Left lung (tissue), 10 donors: ENCODE data around the gene LDAH. TPM values are rescaled to one million over a fixed set of nuclear protein-coding genes. Genes with fewer than 3 reads are reported as not detected.
A peak's percentile ranks its signal among the peaks of the same experiment; 100 is the strongest.

Experiments
- ATAC-seq: fragments of 200-7000 bp; cut with Tn5 transposase; one replicate; pipeline ENCODE4 v1.9.1; 2020; ENCODE audit warnings: moderate library complexity
- DNase-seq, 4 donors: peaks; one replicate each; pipeline ENCODE4 v3.0.0-alpha.2; 2013 to 2020
- H3K27ac ChIP-seq, 2 donors: fragments of 200-600 bp; sonication (generic) in 1 of 2; one replicate each; pipeline versions ENCODE4 v1.5.0 to v1.8.0; 2020 to 2021
- H3K27me3 ChIP-seq, 2 donors: fragments of 200-600 bp; sonication (generic) in 1 of 2; one replicate each; pipeline versions ENCODE4 v1.5.0 to v1.8.0; 2020 to 2021
- H3K36me3 ChIP-seq, 2 donors: fragments of 200-600 bp; sonication (generic) in 1 of 2; one replicate each; pipeline versions ENCODE4 v1.5.0 to v1.8.0; 2020 to 2021
- H3K4me1 ChIP-seq, 2 donors: fragments of 200-600 bp; one replicate each; pipeline ENCODE4 v1.8.0; 2021
- H3K4me3 ChIP-seq, 2 donors: fragments of 200-600 bp; sonication (generic) in 1 of 2; one replicate each; pipeline versions ENCODE4 v1.5.0 to v1.8.0; 2020 to 2021; ENCODE audit warnings: mild to moderate bottlenecking in 1 of 2
- H3K9me3 ChIP-seq, 2 donors: fragments of 200-600 bp; sonication (generic) in 1 of 2; one replicate each; pipeline versions ENCODE4 v1.5.0 to v1.8.0; 2020 to 2021
- CTCF ChIP-seq, 2 donors: fragments of 200-600 bp; sonication (generic) in 1 of 2; IDR thresholded peaks; one replicate each; pipeline versions ENCODE4 v1.5.0 to v1.8.0; 2021; ENCODE audit warnings: antibody characterized with exemption in 2 of 2
- intact Hi-C, 2 donors: fragments of 100-400 bp; cut with DNase I; formaldehyde crosslinking; loops; one replicate each; pipeline versions ENCODE4 v1.11.2 to v1.14.2; 2022
- polyA plus RNA-seq, 6 donors: library from polyadenylated mRNA; unstranded; fragments of 120-200 nt; gene quantifications; one replicate each; pipeline ENCODE4 v1.2.1, GENCODE V29; 2013; ENCODE audit not compliant: insufficient read length in 6 of 6
- total RNA-seq, 2 donors: library from RNA; stranded (reverse); fragmentation: NEBNext Ultra II Directional; extraction: Animal tissue kit (Norgen Biotek cat#: 25700); gene quantifications; one replicate each; pipeline ENCODE4 v1.2.1, GENCODE V29; 2021
- donor health status: DM: no; HTN: yes; CAD: no.
- donor health status: DM: no; HTN: no; CAD: no.

LDAH gene
- total and polyA plus RNA-seq, 8 donors, result 20.2 to 25.7 (median 22.3) TPM

- no peak for ATAC-seq
- Histone ChIP-seq H3K27me3 (peaks cover 0 to under 1% of the 10 kb centered on the region in 2 donors), H3K4me3 (no peak overlapping the region), H3K36me3 (peaks cover 0 to 15% of the 10 kb centered on the region in 2 donors), H3K27ac (no peak overlapping the region), H3K9me3 (no peaks in the 10 kb centered on the region), H3K4me1 (no peaks in the 10 kb centered on the region)
- DNase-seq, result peak in 1 of 4 donors; percentile 36
- no peak for TF ChIP-seq CTCF (IDR thresholded peaks at IDR 0.05)
- intact Hi-C loops, result no loop called here
Observed at GRCh38 chr2:20680744-20681375, 142.0 kb downstream of the LDAH start.

- intact Hi-C loops, result no loop called here
- peaks cover 4 to 22% of the 10 kb centered on the region in 2 donors for H3K27me3 ChIP-seq
- H3K9me3 ChIP-seq, result no peaks in the 10 kb centered on the region
- DNase-seq, result peak in 1 of 4 donors; percentile 41
- no peak overlapping the region for H3K4me3 ChIP-seq
- no peak for ATAC-seq
- H3K4me1 ChIP-seq, result no peaks in the 10 kb centered on the region
- no peak overlapping the region for H3K27ac ChIP-seq
- no peaks in the 10 kb centered on the region for H3K36me3 ChIP-seq
- TF ChIP-seq CTCF (IDR thresholded peaks at IDR 0.05), result no peak
Observed at GRCh38 chr2:20678780-20679179, 144.1 kb downstream of the LDAH start.

GRCh38 chr2:20678086-20678395 lies 144.9 kb downstream of the LDAH start:
- no peak overlapping the region for H3K4me3 ChIP-seq
- peaks cover 10 to 29% of the 10 kb centered on the region in 2 donors for H3K27me3 ChIP-seq
- no peak for TF ChIP-seq CTCF (IDR thresholded peaks at IDR 0.05)
- intact Hi-C loops, result no loop called here
- no peaks in the 10 kb centered on the region for H3K4me1 ChIP-seq
- H3K9me3 ChIP-seq, result no peaks in the 10 kb centered on the region
- H3K27ac ChIP-seq, result no peak overlapping the region
- ATAC-seq (no peak), DNase-seq (no peak)
- H3K36me3 ChIP-seq, result no peaks in the 10 kb centered on the region

- intact Hi-C loops, result no loop called here
- H3K4me3 ChIP-seq, result no peak overlapping the region
- peaks cover 15 to 34% of the 10 kb centered on the region in 2 donors for H3K27me3 ChIP-seq
- no peaks in the 10 kb centered on the region for H3K36me3 ChIP-seq
- no peak overlapping the region for H3K27ac ChIP-seq
- H3K9me3 ChIP-seq, result no peaks in the 10 kb centered on the region
- DNase-seq (peak in 1 of 4 donors; percentile 53), ATAC-seq (no peak)
- TF ChIP-seq CTCF (IDR thresholded peaks at IDR 0.05), result no peak
- no peaks in the 10 kb centered on the region for H3K4me1 ChIP-seq
Observed at GRCh38 chr2:20677301-20678085, 145.4 kb downstream of the LDAH start.

GRCh38 chr2:20676353-20677215 lies 146.3 kb downstream of the LDAH start:
- Histone ChIP-seq H3K4me3 (no peak overlapping the region), H3K9me3 (no peaks in the 10 kb centered on the region), H3K27ac (no peak overlapping the region), H3K36me3 (no peaks in the 10 kb centered on the region), H3K27me3 (peaks cover 24 to 44% of the 10 kb centered on the region in 2 donors), H3K4me1 (no peaks in the 10 kb centered on the region)
- TF ChIP-seq CTCF (IDR thresholded peaks at IDR 0.05), result no peak
- intact Hi-C loops, result no loop called here
- ATAC-seq (peak; percentile 10), DNase-seq (peak in 1 of 4 donors; percentile 31)
